ENCODE results near the gene BDNF.

- TF ChIP-seq CTCF (IDR thresholded peaks at IDR 0.05; ENCODE audit: poor library complexity) (no peak), EZH2phosphoT487 (IDR thresholded peaks at IDR 0.05; ENCODE audit: low read depth, severe bottlenecking, unreplicated experiment) (no peak), EZH2 (IDR thresholded peaks at IDR 0.05; ENCODE audit: borderline replicate concordance) (no peak)
Measured at GRCh38 chr11:27700351-27701301, at the start of gene BDNF.

Data from hepatocyte (in vitro differentiated cells).